Measurements from ENCODE around the gene GRIP2.

DNA sequence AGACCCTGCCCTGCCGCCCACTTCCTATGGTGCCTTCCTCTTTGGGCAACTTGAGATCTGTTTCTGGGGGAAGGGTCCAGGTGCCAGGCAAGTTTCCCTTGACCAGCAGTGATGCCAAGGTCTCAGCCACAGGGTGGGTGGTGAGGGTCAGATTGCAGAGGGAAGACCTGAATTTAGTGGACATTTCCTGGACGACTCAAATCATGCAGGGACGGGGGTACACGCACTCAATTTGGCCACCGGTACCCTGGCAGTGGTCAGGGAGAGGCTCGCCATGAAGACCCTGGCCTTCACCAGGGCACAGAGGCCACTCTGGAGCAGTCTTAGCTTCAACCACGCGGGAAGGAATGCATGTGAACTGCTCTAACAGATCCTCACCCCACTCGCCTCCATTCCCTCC is 1.5 kb upstream of the GRIP2 start:
- TF ChIP-seq GATA2 (IDR thresholded peaks at IDR 0.05; ENCODE audit: low read depth, low read length) (no peak), GATA3 (IDR thresholded peaks at IDR 0.05; ENCODE audit: low read depth, low read length) (no peak)
